CD14-positive monocyte (primary cell): ENCODE data around the gene DTX1. TPM values are rescaled to one million over a fixed set of nuclear protein-coding genes. Genes with fewer than 3 reads are reported as not detected.
A peak's percentile ranks its signal among the peaks of the same experiment; 100 is the strongest.

Source experiments
- DNase-seq, 3 donors: peaks; one replicate each; pipeline ENCODE4 v3.0.0-alpha.2; 2011 to 2022
- H2AFZ ChIP-seq: 2 replicates; pipeline ENCODE4 v1.6.0; 2012; ENCODE audit warnings: mild to moderate bottlenecking, low read depth, low read length, inconsistent platforms; ENCODE audit not compliant: insufficient read depth, poor library complexity, severe bottlenecking
- H3K27ac ChIP-seq, 2 donors: 1 replicate in 1 of 2; 2 replicates in 1 of 2; pipeline ENCODE4 v1.5.1; 2012 to 2013; ENCODE audit warnings: low read length in 2 of 2, control low read depth in 1 of 2, inconsistent platforms in 1 of 2, low read depth in 1 of 2, mild to moderate bottlenecking in 1 of 2
- H3K27me3 ChIP-seq, 2 donors: one replicate each; pipeline versions ENCODE4 v1.6.0 to v1.6.1; 2011 to 2013; ENCODE audit warnings: low read length in 2 of 2; ENCODE audit not compliant: control insufficient read depth in 2 of 2, insufficient read depth in 2 of 2
- H3K36me3 ChIP-seq, 2 donors: replicated peaks in 1 of 2; 1 replicate in 1 of 2; 2 replicates in 1 of 2; pipeline versions ENCODE4 v1.5.1 to v1.6.1; 2012 to 2013; ENCODE audit warnings: low read length in 2 of 2, control low read depth in 1 of 2, inconsistent platforms in 1 of 2, mild to moderate bottlenecking in 1 of 2; ENCODE audit not compliant: insufficient read depth in 2 of 2, control insufficient read depth in 1 of 2
- H3K4me1 ChIP-seq, 2 donors: 1 replicate in 1 of 2; 2 replicates in 1 of 2; pipeline versions ENCODE4 v1.5.1 to v1.6.1; 2012 to 2013; ENCODE audit warnings: low read length in 2 of 2, control low read depth in 1 of 2, inconsistent platforms in 1 of 2, mild to moderate bottlenecking in 1 of 2, moderate library complexity in 1 of 2; ENCODE audit not compliant: insufficient read depth in 2 of 2, control insufficient read depth in 1 of 2
- H3K4me2 ChIP-seq: replicated peaks from 2 replicates; pipeline ENCODE3; 2012; ENCODE audit warnings: low read length, moderate library complexity, mild to moderate bottlenecking; ENCODE audit not compliant: poor library complexity, severe bottlenecking; ENCODE audit errors: extremely low read depth
- H3K4me3 ChIP-seq, 3 experiments: fragments of 200-600 bp in 1 of 3; sonication (generic) in 1 of 3; replicated peaks in 1 of 3; 1 replicate in 2 of 3; 2 replicates in 1 of 3; pipeline ENCODE4 v1.5.1; 2011 to 2013; ENCODE audit warnings: low read length in 3 of 3, mild to moderate bottlenecking in 3 of 3, control low read depth in 2 of 3, low read depth in 2 of 3, inconsistent platforms in 1 of 3, moderate library complexity in 1 of 3
- H3K79me2 ChIP-seq: 2 replicates; pipeline ENCODE4 v1.6.0; 2012; ENCODE audit warnings: mild to moderate bottlenecking, control low read depth, inconsistent platforms, low read length, moderate library complexity; ENCODE audit not compliant: insufficient read depth
- H3K9ac ChIP-seq: 2 replicates; pipeline ENCODE4 v1.6.0; 2017; ENCODE audit warnings: low read length, mild to moderate bottlenecking; ENCODE audit not compliant: insufficient read depth, poor library complexity, severe bottlenecking
- H3K9me3 ChIP-seq, 2 donors: replicated peaks in 1 of 2; 1 replicate in 1 of 2; 2 replicates in 1 of 2; pipeline versions ENCODE4 v1.5.1 to v1.6.1; 2012 to 2013; ENCODE audit warnings: low read length in 2 of 2, control low read depth in 1 of 2; ENCODE audit not compliant: control insufficient read depth in 1 of 2, insufficient read depth in 1 of 2
- H4K20me1 ChIP-seq: 2 replicates; pipeline ENCODE4 v1.6.0; 2012; ENCODE audit warnings: mild to moderate bottlenecking, low read length, control low read depth, moderate library complexity; ENCODE audit not compliant: insufficient read depth
- H3K27ac Mint-ChIP-seq, 7 donors: one replicate each; pipeline ENCODE4 v1.8.0; 2020; ENCODE audit warnings: mild to moderate bottlenecking in 7 of 7, mixed read lengths in 7 of 7, moderate library complexity in 6 of 7, inconsistent platforms in 2 of 7
- H3K27me3 Mint-ChIP-seq, 3 donors: one replicate each; pipeline ENCODE4 v1.8.0; 2021 to 2022; ENCODE audit warnings: low read depth in 3 of 3, mild to moderate bottlenecking in 3 of 3, mixed read lengths in 3 of 3, moderate library complexity in 3 of 3, inconsistent platforms in 1 of 3
- H3K36me3 Mint-ChIP-seq, 2 donors: one replicate each; pipeline ENCODE4 v1.8.0; 2020; ENCODE audit warnings: mixed read lengths in 2 of 2, inconsistent platforms in 1 of 2, mild to moderate bottlenecking in 1 of 2
- H3K4me1 Mint-ChIP-seq: one replicate; pipeline ENCODE4 v1.8.0; 2020; ENCODE audit warnings: mild to moderate bottlenecking, mixed read lengths
- H3K4me3 Mint-ChIP-seq, 2 donors: one replicate each; pipeline ENCODE4 v1.8.0; 2020; ENCODE audit warnings: mild to moderate bottlenecking in 2 of 2, mixed read lengths in 2 of 2, moderate library complexity in 1 of 2
- H3K9me3 Mint-ChIP-seq, 7 donors: one replicate each; pipeline ENCODE4 v1.8.0; 2020 to 2022; ENCODE audit warnings: mixed read lengths in 7 of 7, mild to moderate bottlenecking in 6 of 7, moderate library complexity in 6 of 7, inconsistent platforms in 2 of 7
- CTCF ChIP-seq: fragments of 200-600 bp; IDR thresholded peaks from one replicate; pipeline ENCODE4 v1.8.0; 2022; ENCODE audit warnings: antibody characterized with exemption, mild to moderate bottlenecking
- WGBS: methylation state at CpG from one replicate; pipeline ENCODE4 v1.1.5; 2013; ENCODE audit warnings: missing lambda C conversion rate; ENCODE audit not compliant: insufficient coverage; 5-methylcytosine and 5-hydroxymethylcytosine counted together
- intact Hi-C, 2 donors: fragments of 100-400 bp; cut with micrococcal nuclease; formaldehyde crosslinking; loops; one replicate each; pipeline versions ENCODE4 v1.15.0 to v1.15.1; 2023
- polyA plus RNA-seq, 3 donors: library from polyadenylated mRNA; depleted of rRNA in 1 of 3; unstranded in 2 of 3; stranded (reverse) in 1 of 3; fragments of 300-500 nt in 2 of 3; fragments of >200 nt in 1 of 3; fragmentation: Illumina TruSeq in 2 of 3; gene quantifications; 1 replicate in 2 of 3; 2 replicates in 1 of 3; pipeline ENCODE4 v1.2.3, GENCODE V29; 2012 to 2021

The DTX1 gene
- polyA plus RNA-seq, 3 donors, result 0.04 TPM; not detected in 1

DNA sequence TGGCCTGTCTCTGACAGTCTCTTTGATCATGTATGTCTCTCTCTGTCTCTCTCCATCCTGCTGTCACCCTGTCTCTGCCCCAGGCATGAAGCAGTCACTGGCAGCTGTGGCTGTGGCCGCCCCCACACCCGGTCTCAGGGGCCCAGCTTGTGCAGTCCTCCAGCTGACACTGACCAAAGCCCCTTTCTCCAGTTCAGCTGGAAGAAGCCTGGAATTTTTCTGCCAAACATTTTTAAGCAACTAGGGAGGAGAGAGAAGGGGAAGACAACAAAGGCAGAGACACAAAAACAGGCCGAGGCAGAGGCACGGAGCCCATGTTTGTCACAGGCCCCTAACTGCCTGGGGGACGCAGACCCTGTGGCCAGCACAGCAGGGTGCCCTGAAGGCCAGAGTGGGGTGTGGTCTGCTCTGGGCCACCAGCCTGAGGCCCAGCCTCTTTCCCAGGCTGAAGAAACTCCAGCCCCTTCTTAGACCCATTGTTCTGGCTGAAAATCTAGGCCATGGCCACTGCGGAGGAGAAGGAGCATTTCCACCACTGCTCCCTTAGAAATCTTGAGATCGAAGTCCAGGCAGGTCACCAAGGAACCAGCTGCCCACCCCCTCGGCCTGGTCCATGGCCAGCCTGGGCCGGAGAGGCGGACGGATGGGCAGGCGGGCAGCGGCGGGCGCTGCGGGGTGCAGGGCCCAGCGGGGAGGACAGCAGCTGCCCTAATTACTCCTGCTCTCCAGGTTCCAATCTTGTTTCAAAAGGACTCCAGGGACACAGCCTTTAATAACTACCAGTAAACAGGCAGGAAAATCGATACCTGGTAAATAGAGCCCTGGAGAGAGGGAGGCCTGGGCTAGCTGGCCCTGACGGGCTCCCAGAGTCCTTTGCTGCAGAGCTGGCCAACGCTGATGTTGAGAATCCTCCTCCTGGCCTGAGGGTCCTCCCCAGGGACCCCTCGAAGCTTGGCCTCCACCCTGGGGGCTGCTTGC, 14.9 kb downstream of the DTX1 start:
- WGBS, result 91% methylated on average over 19 of the region's 21 CpGs
- Histone ChIP-seq H3K27ac (no peak overlapping the region), H3K9ac (no peak overlapping the region), H3K9me3 (no peaks in the 10 kb centered on the region), H3K79me2 (no peaks in the 10 kb centered on the region), H3K36me3 (no peaks in the 10 kb centered on the region), H3K4me3 (no peak overlapping the region), H3K27me3 (peaks cover 0 to 3% of the 10 kb centered on the region in 2 donors), H2AFZ (no peak overlapping the region), H3K4me2 (no peak overlapping the region), H3K4me1 (no peaks in the 10 kb centered on the region), H4K20me1 (no peaks in the 10 kb centered on the region)
- no peak for TF ChIP-seq CTCF
- intact Hi-C loops, result no loop called here
- no peaks in the 10 kb centered on the region for H3K36me3 Mint-ChIP-seq
- no peak for DNase-seq
- no peaks in the 10 kb centered on the region for H3K9me3 Mint-ChIP-seq
- H3K27me3 Mint-ChIP-seq, result peaks cover 10 to 13% (median 12%) of the 10 kb centered on the region in 3 donors
- H3K4me1 Mint-ChIP-seq, result no peaks in the 10 kb centered on the region
- H3K4me3 Mint-ChIP-seq, result no peak overlapping the region
- peak overlapping the region in 2 of 7 donors; percentile 56 to 76 for H3K27ac Mint-ChIP-seq

DNA sequence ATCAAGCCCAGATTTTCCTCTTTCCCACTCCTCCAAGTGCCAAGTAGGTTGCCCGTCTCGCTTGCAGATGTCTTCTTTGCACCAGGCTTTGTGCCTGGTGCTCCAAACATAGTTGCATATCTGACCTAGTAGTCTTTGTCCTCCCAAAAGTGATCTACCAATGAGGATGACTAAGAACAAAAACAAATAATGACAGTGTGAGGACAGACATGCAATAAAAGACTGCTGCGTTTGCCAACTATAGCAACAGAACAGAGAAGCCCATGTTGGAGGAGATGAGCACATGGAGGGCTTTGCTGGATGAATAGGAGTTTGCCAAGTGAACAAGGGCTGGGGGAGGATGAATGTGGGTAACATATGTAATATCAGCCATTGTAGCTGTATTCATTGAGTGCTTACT, 15.6 kb downstream of the DTX1 start:
- H3K27me3 Mint-ChIP-seq, result peaks cover 15 to 21% (median 19%) of the 10 kb centered on the region in 3 donors
- H2AFZ ChIP-seq, result no peak overlapping the region
- no peak for TF ChIP-seq CTCF
- H3K9me3 Mint-ChIP-seq, result no peaks in the 10 kb centered on the region
- WGBS, result 100% methylated on average over 3 of the region's 3 CpGs
- no peak overlapping the region for H3K9ac ChIP-seq
- H3K79me2 ChIP-seq, result no peaks in the 10 kb centered on the region
- H3K27ac Mint-ChIP-seq, result peak overlapping the region in 2 of 7 donors; percentile 36 to 56
- no peak overlapping the region for H3K4me2 ChIP-seq
- peaks cover 0 to 8% of the 10 kb centered on the region in 2 donors for H3K27me3 ChIP-seq
- H3K36me3 ChIP-seq, result no peaks in the 10 kb centered on the region
- intact Hi-C loops, result no loop called here
- no peak overlapping the region for H3K27ac ChIP-seq
- H3K36me3 Mint-ChIP-seq, result no peaks in the 10 kb centered on the region
- H3K4me1 Mint-ChIP-seq, result no peaks in the 10 kb centered on the region
- no peak overlapping the region for H3K4me3 Mint-ChIP-seq
- no peaks in the 10 kb centered on the region for H4K20me1 ChIP-seq
- no peaks in the 10 kb centered on the region for H3K9me3 ChIP-seq
- no peak overlapping the region for H3K4me3 ChIP-seq
- DNase-seq, result no peak
- no peaks in the 10 kb centered on the region for H3K4me1 ChIP-seq
